HUES6 (cell line): ENCODE results near the gene ENOX2.

Experiments
- H3K27ac ChIP-seq: 2 replicates; pipeline ENCODE4 v1.7.0; 2013; ENCODE audit warnings: low read depth, mild to moderate bottlenecking, low read length, inconsistent platforms
- H3K27me3 ChIP-seq: 2 replicates; pipeline ENCODE4 v1.6.1; 2013; ENCODE audit warnings: low read length; ENCODE audit not compliant: control insufficient read depth, insufficient read depth
- H3K36me3 ChIP-seq: 2 replicates; pipeline ENCODE4 v1.6.1; 2013; ENCODE audit warnings: low read length; ENCODE audit not compliant: control insufficient read depth, insufficient read depth
- H3K4me1 ChIP-seq: 2 replicates; pipeline ENCODE4 v1.6.1; 2013; ENCODE audit warnings: low read length; ENCODE audit not compliant: control insufficient read depth, insufficient read depth
- H3K4me3 ChIP-seq: 2 replicates; pipeline ENCODE4 v1.5.1; 2013; ENCODE audit warnings: low read depth, low read length
- H3K9ac ChIP-seq: one replicate; pipeline ENCODE4 v1.6.1; 2013; ENCODE audit warnings: mild to moderate bottlenecking, low read length
- H3K9me3 ChIP-seq: 2 replicates; pipeline ENCODE4 v1.6.1; 2013; ENCODE audit warnings: low read depth, low read length; ENCODE audit not compliant: control insufficient read depth, insufficient read depth

The ENOX2 gene

GRCh38 chrX:130884627-130885026 is 18.4 kb downstream of the ENOX2 start:
- H3K27me3 ChIP-seq, result no peaks in the 10 kb centered on the region; the same call in 1 of the 2 replicates
- H3K27ac ChIP-seq, result no peak overlapping the region
- H3K9ac ChIP-seq, result no peak overlapping the region
- H3K36me3 ChIP-seq, result no peaks in the 10 kb centered on the region
- H3K9me3 ChIP-seq, result no peaks in the 10 kb centered on the region
- H3K4me1 ChIP-seq, result peaks cover 16% of the 10 kb centered on the region
- no peak overlapping the region for H3K4me3 ChIP-seq

DNA sequence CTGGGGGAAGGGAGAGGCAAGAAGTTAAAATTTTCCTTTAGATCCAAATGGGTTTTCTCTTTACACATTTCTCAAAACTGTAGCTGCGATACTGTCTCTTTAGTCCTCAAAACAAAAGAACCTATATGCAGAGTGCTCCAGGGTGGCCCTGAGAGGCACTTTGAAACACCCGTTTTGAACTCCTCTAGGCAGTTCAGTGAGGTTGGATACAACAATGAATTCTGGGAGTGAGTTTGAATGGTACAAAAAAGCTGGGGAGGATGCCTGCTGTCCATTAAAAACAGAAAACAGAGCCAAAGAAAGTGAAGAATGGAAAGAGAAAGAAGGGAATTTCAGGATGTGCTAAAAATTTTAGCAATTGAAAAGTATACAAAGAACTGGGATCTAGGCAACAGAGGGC is 23.1 kb downstream of the ENOX2 start:
- Histone ChIP-seq H3K36me3 (no peaks in the 10 kb centered on the region), H3K27ac (no peak overlapping the region), H3K4me1 (peaks cover 18% of the 10 kb centered on the region), H3K9me3 (peaks cover 4% of the 10 kb centered on the region; the same call in 1 of the 2 replicates), H3K4me3 (no peak overlapping the region), H3K27me3 (no peaks in the 10 kb centered on the region; the same call in 1 of the 2 replicates), H3K9ac (no peak overlapping the region)

- H3K9ac ChIP-seq, result no peak overlapping the region
- no peaks in the 10 kb centered on the region for H3K36me3 ChIP-seq
- no peak overlapping the region for H3K4me3 ChIP-seq
- no peak overlapping the region for H3K27ac ChIP-seq
- H3K9me3 ChIP-seq, result peaks cover 6% of the 10 kb centered on the region
- no peaks in the 10 kb centered on the region; the same call in 1 of the 2 replicates for H3K27me3 ChIP-seq
- peaks cover 18% of the 10 kb centered on the region for H3K4me1 ChIP-seq
Observed at GRCh38 chrX:130878350-130879341, 24.4 kb downstream of the ENOX2 start.

DNA sequence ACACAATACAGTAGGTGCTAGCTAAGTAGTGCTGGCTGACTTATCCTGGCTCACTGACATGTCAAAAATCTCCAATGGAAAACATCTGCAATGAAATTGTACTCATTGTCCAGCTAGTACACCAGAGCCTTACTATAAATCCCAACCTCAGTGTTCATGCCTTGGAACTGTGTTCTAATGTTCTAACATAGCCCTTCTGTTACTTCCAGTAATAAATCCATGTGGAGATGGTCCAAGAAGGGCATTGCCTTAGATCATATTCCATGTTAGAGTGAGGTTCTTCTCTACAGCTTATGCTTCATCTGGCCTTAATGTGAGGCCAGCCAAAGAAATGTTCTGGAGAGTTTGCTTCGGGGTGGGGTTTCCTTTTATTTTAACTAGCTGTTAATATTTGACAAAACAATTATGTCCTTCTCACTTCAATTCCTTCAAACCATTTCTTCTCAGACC is 25.1 kb downstream of the ENOX2 start:
- H3K36me3 ChIP-seq, result no peaks in the 10 kb centered on the region
- H3K9ac ChIP-seq, result no peak overlapping the region
- H3K4me1 ChIP-seq, result peaks cover 18% of the 10 kb centered on the region
- no peaks in the 10 kb centered on the region; the same call in 1 of the 2 replicates for H3K27me3 ChIP-seq
- H3K27ac ChIP-seq, result no peak overlapping the region
- H3K4me3 ChIP-seq, result no peak overlapping the region
- H3K9me3 ChIP-seq, result peaks cover 6% of the 10 kb centered on the region

DNA sequence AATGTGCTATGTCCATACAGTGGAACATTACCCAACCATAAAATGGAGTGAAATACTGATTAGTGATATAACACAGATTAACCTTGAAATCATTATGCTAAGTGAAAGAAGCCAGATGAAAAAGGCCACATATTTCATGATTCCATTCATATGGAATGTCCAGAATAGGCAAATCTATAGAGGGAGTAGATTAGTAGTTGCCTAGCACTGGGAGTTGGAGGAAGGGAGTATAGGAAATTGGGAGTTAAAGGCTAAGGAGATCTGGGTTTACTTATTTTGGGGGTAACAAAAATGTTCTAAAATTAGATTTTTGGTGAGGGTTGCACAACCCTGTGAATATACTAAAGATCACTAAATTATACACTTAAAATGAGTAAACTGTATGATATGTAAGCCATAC is 26.8 kb downstream of the ENOX2 start:
- H3K27me3 ChIP-seq, result no peaks in the 10 kb centered on the region; the same call in 1 of the 2 replicates
- H3K36me3 ChIP-seq, result no peaks in the 10 kb centered on the region
- no peak overlapping the region for H3K9ac ChIP-seq
- H3K4me1 ChIP-seq, result peaks cover 18% of the 10 kb centered on the region
- H3K9me3 ChIP-seq, result peaks cover 6% of the 10 kb centered on the region
- H3K4me3 ChIP-seq, result no peak overlapping the region
- H3K27ac ChIP-seq, result no peak overlapping the region

- Histone ChIP-seq H3K27me3 (no peaks in the 10 kb centered on the region; the same call in 1 of the 2 replicates), H3K4me3 (no peak overlapping the region), H3K4me1 (peaks cover 8% of the 10 kb centered on the region), H3K36me3 (no peaks in the 10 kb centered on the region), H3K27ac (no peak overlapping the region), H3K9me3 (peaks cover 6% of the 10 kb centered on the region), H3K9ac (no peak overlapping the region)
Observed at GRCh38 chrX:130874751-130875150, 28.3 kb downstream of the ENOX2 start.

- Histone ChIP-seq H3K4me1 (no peaks in the 10 kb centered on the region), H3K27ac (no peak overlapping the region), H3K9me3 (no peaks in the 10 kb centered on the region; the same call in 1 of the 2 replicates), H3K9ac (no peak overlapping the region), H3K36me3 (no peaks in the 10 kb centered on the region), H3K4me3 (no peak overlapping the region), H3K27me3 (no peaks in the 10 kb centered on the region)
Observed at GRCh38 chrX:130869239-130869638, 33.8 kb downstream of the ENOX2 start.

GRCh38 chrX:130861462-130861861 is 41.5 kb downstream of the ENOX2 start:
- H3K9ac ChIP-seq, result no peak overlapping the region
- H3K27ac ChIP-seq, result no peak overlapping the region

DNA sequence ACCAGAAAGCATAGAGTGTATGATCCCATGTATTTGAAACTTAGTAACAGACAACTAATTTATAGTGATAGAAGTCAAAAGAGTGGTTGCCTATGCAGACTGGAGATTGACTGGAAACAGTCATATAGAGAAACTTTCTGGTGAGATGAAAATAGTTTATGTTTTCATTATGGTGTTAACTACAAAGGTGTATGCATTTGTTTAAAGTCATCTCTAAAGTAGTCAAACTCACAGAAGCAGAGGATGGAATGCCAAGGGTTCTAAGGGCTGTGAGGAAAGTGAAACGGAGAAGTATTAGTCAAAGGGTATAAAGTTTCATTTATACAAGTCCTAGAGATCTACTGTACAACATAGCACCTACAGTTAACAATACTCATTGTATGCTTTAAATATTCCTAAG is 45.8 kb downstream of the ENOX2 start:
- H3K27me3 ChIP-seq, result peaks cover 3% of the 10 kb centered on the region; the same call in 1 of the 2 replicates

More at GRCh38 chrX:130861462-130861861, 41.5 kb downstream of the ENOX2 start:
- Histone ChIP-seq H3K4me3 (no peak overlapping the region), H3K27me3 (peaks cover 3% of the 10 kb centered on the region; the same call in 1 of the 2 replicates), H3K4me1 (no peaks in the 10 kb centered on the region), H3K36me3 (no peaks in the 10 kb centered on the region), H3K9me3 (no peaks in the 10 kb centered on the region)

GRCh38 chrX:130851569-130851968 is 51.4 kb downstream of the ENOX2 start:
- H3K9ac ChIP-seq, result no peak overlapping the region
- no peaks in the 10 kb centered on the region for H3K4me1 ChIP-seq
- H3K36me3 ChIP-seq, result no peaks in the 10 kb centered on the region
- no peak overlapping the region for H3K27ac ChIP-seq
- H3K9me3 ChIP-seq, result peaks cover 3% of the 10 kb centered on the region; the same call in 1 of the 2 replicates
- H3K27me3 ChIP-seq, result no peaks in the 10 kb centered on the region; the same call in 1 of the 2 replicates
- no peak overlapping the region for H3K4me3 ChIP-seq

More for the DNA sequence above, 45.8 kb downstream of the ENOX2 start:
- no peak overlapping the region for H3K4me3 ChIP-seq
- H3K4me1 ChIP-seq, result no peaks in the 10 kb centered on the region
- H3K27ac ChIP-seq, result no peak overlapping the region
- no peaks in the 10 kb centered on the region for H3K36me3 ChIP-seq
- peaks cover 3% of the 10 kb centered on the region; the same call in 1 of the 2 replicates for H3K9me3 ChIP-seq
- no peak overlapping the region for H3K9ac ChIP-seq

GRCh38 chrX:130848763-130849162 is 54.2 kb downstream of the ENOX2 start:
- no peaks in the 10 kb centered on the region for H3K36me3 ChIP-seq
- H3K9me3 ChIP-seq, result no peaks in the 10 kb centered on the region
- H3K9ac ChIP-seq, result no peak overlapping the region
- no peak overlapping the region for H3K27ac ChIP-seq
- no peak overlapping the region for H3K4me3 ChIP-seq
- no peaks in the 10 kb centered on the region; the same call in 1 of the 2 replicates for H3K27me3 ChIP-seq
- peaks cover 5% of the 10 kb centered on the region; the same call in 1 of the 2 replicates for H3K4me1 ChIP-seq
